A549 (cell line): Measurements from ENCODE around the gene CCDC170.

Source experiments
- KDM1A ChIP-seq: fragments of 200-600 bp; sonication (generic); IDR thresholded peaks from 2 replicates; pipeline ENCODE4 v1.6.1; 2016; ENCODE audit warnings: low read depth, mild to moderate bottlenecking
- RAD21 ChIP-seq, 2 experiments: fragments of >200 bp in 1 of 2; sonication (Bioruptor Twin) in 1 of 2; formaldehyde crosslinking in 1 of 2; IDR thresholded peaks in 1 of 2; conservative IDR thresholded peaks in 1 of 2; 2 replicates in 1 of 2; 3 replicates in 1 of 2; pipeline ENCODE4 v1.6.1; 2012 to 2018; ENCODE audit warnings: inconsistent platforms in 1 of 2
- ZSCAN20 ChIP-seq: fragments of 250-450 bp; sonication (Bioruptor Pico); IDR thresholded peaks from 2 replicates; pipeline ENCODE4 v1.8.0; 2022; ENCODE audit warnings: mild to moderate bottlenecking, moderate library complexity
- TF ChIP-seq, protein P1 (sequence below): fragments of 450-650 bp; IDR thresholded peaks from 2 replicates; pipeline ENCODE4 v1.6.1; 2014; ENCODE audit warnings: antibody characterized with exemption
- TF ChIP-seq, protein P2 (sequence below): fragments of >200 bp; sonication (Bioruptor Twin); formaldehyde crosslinking; IDR thresholded peaks from 3 replicates; pipeline ENCODE4 v1.5.1; 2016
- TF ChIP-seq, protein P3 (sequence below): IDR thresholded peaks from 2 replicates; pipeline ENCODE4 v1.6.1; 2012

DNA sequence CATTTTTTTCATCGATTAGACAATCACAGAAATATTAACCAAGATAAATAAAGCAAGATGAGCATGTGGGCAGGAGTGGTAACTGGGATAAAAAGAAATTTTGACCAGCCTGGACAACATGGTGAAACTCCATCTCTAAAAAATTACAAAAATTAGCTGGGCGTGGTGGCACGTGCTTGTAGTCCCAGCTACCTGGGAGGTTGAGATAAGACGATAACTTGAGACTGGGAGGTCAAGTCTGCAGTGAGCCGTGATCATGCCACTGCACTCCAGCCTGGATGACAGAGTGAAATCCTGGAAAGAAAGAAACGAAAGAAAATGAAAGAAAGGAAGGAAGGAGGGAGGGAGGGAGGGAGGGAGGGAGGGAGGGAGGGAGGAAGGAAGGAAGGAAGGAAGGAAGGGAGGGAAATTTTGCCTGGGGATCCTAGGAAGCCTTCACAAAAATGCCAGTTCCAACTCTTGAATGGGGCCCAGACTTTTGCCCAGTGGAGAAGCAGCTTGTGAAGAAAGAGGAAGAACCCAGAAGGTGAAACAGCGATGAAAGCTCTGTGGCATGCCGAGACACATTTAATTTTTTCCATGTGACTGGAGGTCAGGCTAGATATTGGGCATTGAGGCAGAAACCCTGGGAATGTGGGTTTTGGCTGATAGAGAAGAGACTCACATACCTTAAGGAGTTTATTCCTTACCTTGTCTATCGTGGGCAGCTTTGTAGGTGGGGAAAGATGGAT is 20.3 kb downstream of the CCDC170 start:
- TF ChIP-seq, protein P1, sequence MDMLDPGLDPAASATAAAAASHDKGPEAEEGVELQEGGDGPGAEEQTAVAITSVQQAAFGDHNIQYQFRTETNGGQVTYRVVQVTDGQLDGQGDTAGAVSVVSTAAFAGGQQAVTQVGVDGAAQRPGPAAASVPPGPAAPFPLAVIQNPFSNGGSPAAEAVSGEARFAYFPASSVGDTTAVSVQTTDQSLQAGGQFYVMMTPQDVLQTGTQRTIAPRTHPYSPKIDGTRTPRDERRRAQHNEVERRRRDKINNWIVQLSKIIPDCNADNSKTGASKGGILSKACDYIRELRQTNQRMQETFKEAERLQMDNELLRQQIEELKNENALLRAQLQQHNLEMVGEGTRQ: no peak
- TF ChIP-seq KDM1A (no peak), ZSCAN20 (CRISPR knock-in tag) (no peak), RAD21 (conservative IDR thresholded peaks at IDR 0.05 in 1 of 2, IDR thresholded peaks at IDR 0.05 in 1 of 2) (no peak)
- TF ChIP-seq, protein P2, sequence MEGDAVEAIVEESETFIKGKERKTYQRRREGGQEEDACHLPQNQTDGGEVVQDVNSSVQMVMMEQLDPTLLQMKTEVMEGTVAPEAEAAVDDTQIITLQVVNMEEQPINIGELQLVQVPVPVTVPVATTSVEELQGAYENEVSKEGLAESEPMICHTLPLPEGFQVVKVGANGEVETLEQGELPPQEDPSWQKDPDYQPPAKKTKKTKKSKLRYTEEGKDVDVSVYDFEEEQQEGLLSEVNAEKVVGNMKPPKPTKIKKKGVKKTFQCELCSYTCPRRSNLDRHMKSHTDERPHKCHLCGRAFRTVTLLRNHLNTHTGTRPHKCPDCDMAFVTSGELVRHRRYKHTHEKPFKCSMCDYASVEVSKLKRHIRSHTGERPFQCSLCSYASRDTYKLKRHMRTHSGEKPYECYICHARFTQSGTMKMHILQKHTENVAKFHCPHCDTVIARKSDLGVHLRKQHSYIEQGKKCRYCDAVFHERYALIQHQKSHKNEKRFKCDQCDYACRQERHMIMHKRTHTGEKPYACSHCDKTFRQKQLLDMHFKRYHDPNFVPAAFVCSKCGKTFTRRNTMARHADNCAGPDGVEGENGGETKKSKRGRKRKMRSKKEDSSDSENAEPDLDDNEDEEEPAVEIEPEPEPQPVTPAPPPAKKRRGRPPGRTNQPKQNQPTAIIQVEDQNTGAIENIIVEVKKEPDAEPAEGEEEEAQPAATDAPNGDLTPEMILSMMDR: no peak
- TF ChIP-seq, protein P3, sequence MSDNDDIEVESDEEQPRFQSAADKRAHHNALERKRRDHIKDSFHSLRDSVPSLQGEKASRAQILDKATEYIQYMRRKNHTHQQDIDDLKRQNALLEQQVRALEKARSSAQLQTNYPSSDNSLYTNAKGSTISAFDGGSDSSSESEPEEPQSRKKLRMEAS: no peak
